D721Med (cell line): ENCODE data around the gene MORC4.

Experiments
- DNase-seq: peaks from one replicate; pipeline ENCODE4 v3.0.0; 2011; ENCODE audit warnings: low spot score; ENCODE audit not compliant: insufficient read length
- FAIRE-seq: peaks from 2 replicates; lab custom pipeline; 2011; peaks lifted over from hg19 to GRCh38; lab: Jason Lieb, UNC
- CTCF ChIP-seq: IDR thresholded peaks from 2 replicates; pipeline ENCODE4 v1.5.1; 2012; ENCODE audit warnings: mild to moderate bottlenecking, control low read depth; ENCODE audit not compliant: insufficient read depth; ENCODE audit errors: missing control alignments

Gene MORC4

GRCh38 chrX:106921637-106922036 lies 78.4 kb downstream of the MORC4 start:
- DNase-seq (no peak), FAIRE-seq (no peak)
- no peak for TF ChIP-seq CTCF

GRCh38 chrX:106919932-106920452 lies 80.0 kb downstream of the MORC4 start, which contains the start of gene CLDN2:
Gene CLDN2 (plus strand): TSS chrX:106920402. CDS start chrX:106928229, 7,827 bp downstream.
- no peak for FAIRE-seq
- TF ChIP-seq CTCF, result no peak
- no peak for DNase-seq

GRCh38 chrX:106917830-106918500 lies 82.0 kb downstream of the MORC4 start:
- FAIRE-seq (no peak), DNase-seq (no peak)
- TF ChIP-seq CTCF, result no peak

GRCh38 chrX:106912864-106913263 lies 87.1 kb downstream of the MORC4 start:
- no peak for FAIRE-seq
- DNase-seq, result no peak

GRCh38 chrX:106906361-106906760 lies 93.7 kb downstream of the MORC4 start:
- DNase-seq (no peak), FAIRE-seq (no peak)
- TF ChIP-seq CTCF, result no peak

More at GRCh38 chrX:106912864-106913263, 87.1 kb downstream of the MORC4 start:
- no peak for TF ChIP-seq CTCF

GRCh38 chrX:106905064-106905708 lies 94.8 kb downstream of the MORC4 start:
- FAIRE-seq (no peak), DNase-seq (no peak)
- no peak for TF ChIP-seq CTCF
